Ovary (tissue), 3 donors: ENCODE data around the gene CLEC16A.

Experiments used
- POLR2A ChIP-seq: fragments of 450-650 bp; IDR thresholded peaks from one replicate; pipeline ENCODE4 v1.6.1; 2017; ENCODE audit warnings: antibody characterized with exemption, mild to moderate bottlenecking, moderate library complexity
- TF ChIP-seq, protein P1 (sequence below), 3 donors: fragments of 450-650 bp in 2 of 3; fragments of 200-600 bp in 1 of 3; IDR thresholded peaks; one replicate each; pipeline versions ENCODE4 v1.5.1 to v1.8.0; 2016 to 2022; ENCODE audit warnings: antibody characterized with exemption in 3 of 3, mild to moderate bottlenecking in 1 of 3
- donor health status: DM: no; HTN: no; CAD: no.

GRCh38 chr16:10993649-10994048 is 49.3 kb downstream of the CLEC16A start:
- TF ChIP-seq, protein P1, sequence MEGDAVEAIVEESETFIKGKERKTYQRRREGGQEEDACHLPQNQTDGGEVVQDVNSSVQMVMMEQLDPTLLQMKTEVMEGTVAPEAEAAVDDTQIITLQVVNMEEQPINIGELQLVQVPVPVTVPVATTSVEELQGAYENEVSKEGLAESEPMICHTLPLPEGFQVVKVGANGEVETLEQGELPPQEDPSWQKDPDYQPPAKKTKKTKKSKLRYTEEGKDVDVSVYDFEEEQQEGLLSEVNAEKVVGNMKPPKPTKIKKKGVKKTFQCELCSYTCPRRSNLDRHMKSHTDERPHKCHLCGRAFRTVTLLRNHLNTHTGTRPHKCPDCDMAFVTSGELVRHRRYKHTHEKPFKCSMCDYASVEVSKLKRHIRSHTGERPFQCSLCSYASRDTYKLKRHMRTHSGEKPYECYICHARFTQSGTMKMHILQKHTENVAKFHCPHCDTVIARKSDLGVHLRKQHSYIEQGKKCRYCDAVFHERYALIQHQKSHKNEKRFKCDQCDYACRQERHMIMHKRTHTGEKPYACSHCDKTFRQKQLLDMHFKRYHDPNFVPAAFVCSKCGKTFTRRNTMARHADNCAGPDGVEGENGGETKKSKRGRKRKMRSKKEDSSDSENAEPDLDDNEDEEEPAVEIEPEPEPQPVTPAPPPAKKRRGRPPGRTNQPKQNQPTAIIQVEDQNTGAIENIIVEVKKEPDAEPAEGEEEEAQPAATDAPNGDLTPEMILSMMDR (IDR thresholded peaks at IDR 0.05) = no peak
- TF ChIP-seq POLR2A = no peak
